NCI-H2107 treated with DMSO at 0.1 percent for 48 hours (cell line): ENCODE data around the gene PODXL2.
A peak's percentile ranks its signal among the peaks of the same experiment; 100 is the strongest.

Experiments
- DNase-seq: peaks from one replicate; lab custom pipeline; 2025; ENCODE audit not compliant: unreplicated experiment; lab: John Stamatoyannopoulos, UW

Gene PODXL2

GRCh38 chr3:127706785-127707351 lies 77.9 kb downstream of the PODXL2 start:
- no peak for DNase-seq

- DNase-seq, result no peak
Measured at GRCh38 chr3:127707851-127708411, 78.9 kb downstream of the PODXL2 start.

- no peak for DNase-seq
Measured at GRCh38 chr3:127708837-127709236, 79.9 kb downstream of the PODXL2 start.

GRCh38 chr3:127709320-127710060 lies 80.5 kb downstream of the PODXL2 start:
- DNase-seq, result no peak

- DNase-seq, result no peak
Measured at GRCh38 chr3:127710155-127710941, 81.4 kb downstream of the PODXL2 start.

- DNase-seq, result no peak
Measured at GRCh38 chr3:127711021-127711695, 82.2 kb downstream of the PODXL2 start.

- DNase-seq, result no peak
Measured at GRCh38 chr3:127711896-127712295, 82.9 kb downstream of the PODXL2 start.

- DNase-seq, result no peak
Measured at GRCh38 chr3:127712461-127712860, 83.5 kb downstream of the PODXL2 start.

- no peak for DNase-seq
Measured at GRCh38 chr3:127712881-127713771, 84.1 kb downstream of the PODXL2 start.

- peak; percentile 31 for DNase-seq
Measured at GRCh38 chr3:127714125-127714571, 85.2 kb downstream of the PODXL2 start.

GRCh38 chr3:127714866-127715265 lies 85.9 kb downstream of the PODXL2 start:
- DNase-seq, result no peak

- DNase-seq, result no peak
Measured at GRCh38 chr3:127715532-127715931, 86.5 kb downstream of the PODXL2 start.

- DNase-seq, result no peak
Measured at GRCh38 chr3:127716384-127716783, 87.4 kb downstream of the PODXL2 start.

- DNase-seq, result no peak
Measured at GRCh38 chr3:127717357-127718244, 88.6 kb downstream of the PODXL2 start.

- no peak for DNase-seq
Measured at GRCh38 chr3:127718245-127718915, 89.4 kb downstream of the PODXL2 start.

- no peak for DNase-seq
Measured at GRCh38 chr3:127718916-127719290, 89.9 kb downstream of the PODXL2 start.

- no peak for DNase-seq
Measured at GRCh38 chr3:127719369-127719768, 90.4 kb downstream of the PODXL2 start.

- no peak for DNase-seq
Measured at GRCh38 chr3:127720161-127720823, 91.3 kb downstream of the PODXL2 start.
